H54 (cell line): ENCODE data around the gene ADGRL4.
"Not testable (repeated sequence)": the region's sequence is repeated elsewhere in the genome, so short reads cannot be mapped to it uniquely, and the experiment has no call there.

ENCODE experiments used
- DNase-seq: peaks from one replicate; pipeline ENCODE4 v3.0.0; 2011; ENCODE audit warnings: low spot score, mixed read lengths; ENCODE audit not compliant: insufficient read length
- FAIRE-seq: peaks from 3 replicates; lab custom pipeline; 2011; peaks lifted over from hg19 to GRCh38; lab: Jason Lieb, UNC
- POLR2A ChIP-seq: IDR thresholded peaks from 2 replicates; pipeline ENCODE4 v1.6.1; 2011; ENCODE audit warnings: low read depth, mild to moderate bottlenecking, low read length

Gene ADGRL4

DNA sequence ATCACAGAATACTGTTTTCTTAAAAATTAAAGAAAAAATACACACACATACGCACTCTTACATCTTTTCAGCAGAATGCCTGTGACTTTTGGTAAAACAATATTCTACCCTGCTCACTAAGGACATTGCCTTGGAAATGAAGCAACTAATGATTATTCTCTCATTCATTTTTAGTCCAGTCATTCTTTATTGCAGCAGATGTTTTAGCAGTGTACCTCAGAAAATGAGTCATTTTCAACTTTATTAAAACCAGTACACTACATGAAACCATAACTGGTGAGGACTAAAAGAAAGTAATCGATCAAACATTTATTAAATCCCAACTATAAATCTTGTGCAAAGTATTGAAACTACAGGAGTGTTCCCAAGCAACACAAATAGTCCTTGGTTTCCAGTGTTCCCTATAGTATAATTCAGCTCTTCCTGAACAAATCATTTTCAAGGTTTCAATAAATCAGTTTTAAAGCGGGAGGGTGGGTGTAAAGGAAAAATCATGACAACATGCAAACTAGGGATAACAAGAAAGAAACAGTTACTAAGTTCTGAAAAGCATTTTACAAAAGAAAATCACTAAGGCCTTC lies 114.2 kb downstream of the ADGRL4 start:
- DNase-seq: no peak
- TF ChIP-seq POLR2A: no peak
- no peak for FAIRE-seq

- FAIRE-seq: no peak
- no peak for DNase-seq
- TF ChIP-seq POLR2A: no peak
Measured at GRCh38 chr1:78887458-78887857, 119.1 kb downstream of the ADGRL4 start.

- TF ChIP-seq POLR2A: no peak
- FAIRE-seq (peak; percentile 82), DNase-seq (peak; percentile 8)
Measured at GRCh38 chr1:78884685-78885452, 121.7 kb downstream of the ADGRL4 start.

DNA sequence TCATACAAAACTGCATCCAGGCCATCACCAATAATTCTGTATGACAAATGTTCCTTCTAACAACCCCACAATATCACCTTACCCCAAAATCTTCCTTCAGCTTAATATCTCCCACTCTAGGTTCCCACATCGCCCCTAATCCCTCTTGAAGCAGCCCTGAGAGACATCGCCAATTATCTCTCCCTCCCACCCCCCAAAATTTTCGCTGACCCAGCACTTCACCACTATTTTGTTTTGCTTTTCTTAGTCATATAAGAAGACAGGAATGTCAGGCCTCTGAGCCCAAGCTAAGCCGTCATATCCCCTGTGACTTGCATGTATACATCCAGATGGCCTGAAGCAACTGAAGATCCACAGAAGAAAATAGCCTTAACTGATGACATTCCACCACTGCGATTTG lies 126.3 kb downstream of the ADGRL4 start:
- TF ChIP-seq POLR2A: no peak
- no peak for FAIRE-seq
- DNase-seq: no peak

GRCh38 chr1:78875986-78876385 lies 130.5 kb downstream of the ADGRL4 start:
- not testable (repeated sequence) for DNase-seq, FAIRE-seq

DNA sequence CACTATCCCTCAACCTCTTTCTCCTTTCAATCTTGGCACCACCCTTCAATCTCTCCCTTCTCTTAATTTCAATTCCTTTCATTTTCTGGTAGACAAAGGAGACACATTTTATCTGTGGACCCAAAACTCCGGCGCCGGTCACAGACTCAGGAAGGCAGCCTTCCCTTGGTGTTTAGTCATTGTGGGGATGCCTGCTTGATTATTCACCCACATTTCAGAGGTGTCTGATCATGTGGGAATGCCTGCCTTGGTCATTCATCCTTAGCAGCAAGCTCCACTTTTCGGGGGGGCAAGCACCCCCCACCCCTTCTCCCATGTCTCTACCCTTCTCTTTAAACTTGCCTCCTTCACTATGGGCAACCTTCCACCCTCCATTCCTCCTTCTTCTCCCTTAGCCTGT lies 133.7 kb downstream of the ADGRL4 start:
- DNase-seq, FAIRE-seq: not testable (repeated sequence)

- no peak for DNase-seq
- TF ChIP-seq POLR2A: no peak
- FAIRE-seq: no peak
Measured at GRCh38 chr1:78871249-78871648, 135.3 kb downstream of the ADGRL4 start.

GRCh38 chr1:78869136-78869535 lies 137.4 kb downstream of the ADGRL4 start:
- DNase-seq: no peak
- no peak for TF ChIP-seq POLR2A
- FAIRE-seq: no peak

DNA sequence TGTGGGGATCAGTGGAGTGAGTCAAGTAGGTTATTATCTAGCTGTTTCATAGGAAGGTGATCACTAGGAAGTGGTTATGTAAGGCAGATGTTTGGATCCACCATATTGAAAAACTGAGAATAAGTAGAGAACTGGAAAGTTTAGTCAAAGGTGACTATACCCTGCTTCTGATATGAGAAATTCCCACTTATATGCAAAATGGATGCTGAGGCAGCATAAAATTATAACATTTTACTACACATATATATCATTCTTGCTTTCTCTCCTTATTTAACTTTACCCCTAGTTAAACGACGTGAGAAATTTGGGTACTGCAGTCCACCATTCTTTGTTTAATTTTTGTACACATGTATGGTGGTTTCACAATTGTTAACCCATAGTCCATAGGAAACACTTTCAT lies 142.4 kb downstream of the ADGRL4 start:
- TF ChIP-seq POLR2A: no peak
- DNase-seq: no peak
- no peak for FAIRE-seq

- no peak for DNase-seq
- TF ChIP-seq POLR2A: no peak
- no peak for FAIRE-seq
Measured at GRCh38 chr1:78856096-78856495, 150.4 kb downstream of the ADGRL4 start.

- DNase-seq (no peak), FAIRE-seq (no peak)
- TF ChIP-seq POLR2A: no peak
Measured at GRCh38 chr1:78855258-78855657, 151.3 kb downstream of the ADGRL4 start.

DNA sequence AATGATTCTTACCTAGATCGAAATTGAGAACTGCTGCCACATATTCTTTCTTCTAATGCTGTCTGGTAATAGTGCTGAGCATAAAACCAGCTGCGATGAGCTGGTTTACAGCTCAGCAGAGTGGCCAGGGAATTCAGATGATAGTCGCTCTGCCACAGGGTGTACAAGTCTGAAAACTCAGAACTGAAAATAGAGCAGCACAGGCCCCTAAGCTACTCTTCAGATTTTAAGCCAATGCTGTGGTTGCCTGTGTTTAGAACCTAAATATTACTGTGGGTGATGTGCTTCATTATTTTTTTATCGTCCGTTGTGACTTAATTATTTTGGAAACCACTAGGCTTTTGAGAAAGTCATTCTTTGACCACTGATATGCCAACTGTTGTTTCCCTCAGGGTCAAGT lies 152.0 kb downstream of the ADGRL4 start:
- no peak for DNase-seq
- TF ChIP-seq POLR2A: no peak
- FAIRE-seq: no peak

- TF ChIP-seq POLR2A: no peak
- DNase-seq: no peak
- FAIRE-seq: peak; percentile 84
Measured at GRCh38 chr1:78843546-78843945, 163.0 kb downstream of the ADGRL4 start.

- no peak for FAIRE-seq
- TF ChIP-seq POLR2A: no peak
- DNase-seq: no peak
Measured at GRCh38 chr1:78843111-78843510, 163.4 kb downstream of the ADGRL4 start.

DNA sequence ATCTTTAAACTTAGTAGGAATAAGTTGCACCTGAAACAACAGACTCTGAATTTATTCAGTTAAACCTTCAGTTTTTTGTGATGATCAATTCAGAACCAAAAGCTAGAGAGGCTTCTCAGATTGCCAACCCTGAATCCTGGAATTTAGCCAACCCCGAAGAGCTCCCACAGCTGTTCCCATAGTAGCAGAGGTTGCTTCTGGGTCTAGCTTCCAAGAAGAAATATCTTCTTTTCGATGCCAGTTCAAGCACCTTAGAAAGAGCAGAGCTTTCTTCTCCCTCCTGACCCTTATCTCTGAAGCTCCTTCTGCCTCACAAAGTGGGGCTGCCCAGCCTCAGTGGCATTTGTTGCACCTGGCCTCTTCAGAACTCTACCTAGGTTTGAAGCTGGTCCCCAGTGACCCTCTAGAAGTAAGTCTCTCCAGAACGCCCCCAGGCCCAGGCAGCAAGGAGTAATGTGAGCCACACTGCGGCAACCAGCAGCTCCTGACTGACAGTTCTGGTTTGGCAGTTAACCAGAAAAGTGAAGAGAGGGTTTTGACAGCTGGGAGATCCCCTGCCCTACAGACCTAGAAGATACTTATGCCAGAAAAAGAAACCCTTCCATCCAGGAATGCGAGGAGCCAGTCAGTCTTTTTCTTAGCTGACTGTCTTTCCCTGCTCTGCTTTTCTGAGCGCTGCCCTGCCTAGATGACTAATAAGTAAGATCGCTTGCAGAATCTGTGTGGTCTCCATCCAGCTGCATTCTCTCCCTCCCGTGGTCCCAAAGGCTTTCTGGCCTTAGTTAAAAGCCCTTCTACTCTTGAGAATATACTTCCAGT lies 165.9 kb downstream of the ADGRL4 start:
- no peak for TF ChIP-seq POLR2A
- DNase-seq (no peak), FAIRE-seq (peak; percentile 93)
